H1 (cell line): Measurements from ENCODE around the gene TEX35. TPM values are rescaled to one million over a fixed set of nuclear protein-coding genes. Genes with fewer than 3 reads are reported as not detected.

Experiments
- CTCF ChIA-PET: fragments of 300-600 bp; sonication (Branson Sonifier 250); formaldehyde crosslinking; loops from one replicate; lab custom pipeline; 2021; ENCODE audit not compliant: partially characterized antibody; lab: Charles Lee
- POLR2A ChIA-PET: fragments of 300-600 bp; sonication (Branson Sonifier 250); formaldehyde crosslinking; loops from one replicate; lab custom pipeline; 2021; ENCODE audit warnings: inconsistent platforms; ENCODE audit not compliant: partially characterized antibody; lab: Charles Lee
- DNase-seq, 2 experiments: peaks; one replicate each; pipeline versions ENCODE4 v3.0.0 to v3.0.0-alpha.2; 2010 to 2022; ENCODE audit warnings: low spot score in 2 of 2, low read depth in 1 of 2, mixed read lengths in 1 of 2
- FAIRE-seq: peaks from 2 replicates; lab custom pipeline; 2011; peaks lifted over from hg19 to GRCh38; lab: Jason Lieb, UNC
- H2AFZ ChIP-seq: 2 replicates; pipeline ENCODE4 v1.8.1; 2012; ENCODE audit warnings: low read length, inconsistent platforms
- H2AK5ac ChIP-seq: 2 replicates; pipeline ENCODE4 v1.6.1; 2013; ENCODE audit warnings: low read depth, low read length
- H2BK120ac ChIP-seq: replicated peaks from 2 replicates; pipeline ENCODE3; 2013; ENCODE audit warnings: low read depth, low read length, inconsistent platforms
- H2BK12ac ChIP-seq: 2 replicates; pipeline ENCODE4 v1.6.1; 2013; ENCODE audit warnings: low read depth, low read length
- H2BK15ac ChIP-seq: 2 replicates; pipeline ENCODE4 v1.6.1; 2013; ENCODE audit warnings: low read length
- H2BK20ac ChIP-seq: 2 replicates; pipeline ENCODE4 v1.6.1; 2013; ENCODE audit warnings: low read length
- H2BK5ac ChIP-seq: 2 replicates; pipeline ENCODE4 v1.6.1; 2013; ENCODE audit warnings: low read depth, low read length
- H3K14ac ChIP-seq: 2 replicates; pipeline ENCODE4 v1.6.1; 2013; ENCODE audit warnings: inconsistent platforms; ENCODE audit not compliant: insufficient read length
- H3K18ac ChIP-seq: 2 replicates; pipeline ENCODE4 v1.6.1; 2013; ENCODE audit warnings: low read length; ENCODE audit errors: extremely low read depth
- H3K23ac ChIP-seq: 2 replicates; pipeline ENCODE4 v1.6.1; 2013; ENCODE audit warnings: inconsistent platforms; ENCODE audit not compliant: insufficient read length
- H3K23me2 ChIP-seq: 2 replicates; pipeline ENCODE4 v1.6.1; 2013; ENCODE audit warnings: low read depth, low read length
- H3K27ac ChIP-seq: 2 replicates; pipeline ENCODE4 v1.6.1; 2011; ENCODE audit warnings: low read depth, low read length, inconsistent platforms
- H3K27me3 ChIP-seq, 4 experiments: replicated peaks in 1 of 4; 1 replicate in 1 of 4; 2 replicates in 3 of 4; pipeline versions ENCODE4 v1.6.1 to v1.8.1; 2011 to 2013; ENCODE audit warnings: low read length in 3 of 4, mild to moderate bottlenecking in 3 of 4, inconsistent platforms in 2 of 4, mixed read lengths in 2 of 4, moderate library complexity in 1 of 4; ENCODE audit not compliant: control insufficient read depth in 3 of 4, insufficient read depth in 3 of 4; ENCODE audit errors: extremely low read depth in 1 of 4
- H3K36me3 ChIP-seq, 4 experiments: 2 replicates each; pipeline versions ENCODE4 v1.6.1 to v1.8.1; 2011 to 2013; ENCODE audit warnings: mild to moderate bottlenecking in 4 of 4, low read length in 3 of 4, moderate library complexity in 2 of 4, control low read depth in 1 of 4, inconsistent platforms in 1 of 4; ENCODE audit not compliant: insufficient read depth in 4 of 4, control insufficient read depth in 2 of 4
- H3K4ac ChIP-seq: replicated peaks from 2 replicates; pipeline ENCODE3; 2013; ENCODE audit warnings: low read length, low read depth, mixed read lengths, inconsistent platforms; ENCODE audit not compliant: insufficient read length
- H3K4me1 ChIP-seq, 4 experiments: replicated peaks in 1 of 4; 1 replicate in 1 of 4; 2 replicates in 3 of 4; pipeline versions ENCODE4 v1.6.1 to v1.8.1; 2011 to 2013; ENCODE audit warnings: low read length in 3 of 4, inconsistent platforms in 2 of 4, mixed read lengths in 1 of 4; ENCODE audit not compliant: insufficient read depth in 4 of 4, control insufficient read depth in 3 of 4
- H3K4me2 ChIP-seq, 2 experiments: 2 replicates each; pipeline versions ENCODE4 v1.6.1 to v1.8.1; 2011 to 2013; ENCODE audit warnings: low read depth in 2 of 2, low read length in 2 of 2, control low read depth in 1 of 2, inconsistent platforms in 1 of 2, mild to moderate bottlenecking in 1 of 2; ENCODE audit not compliant: insufficient read depth in 1 of 2
- H3K4me3 ChIP-seq, 4 experiments: fragments of 200-600, 300-600 bp in 1 of 4; sonication (generic), shearing (Covaris generic), sonication (Bioruptor Twin) in 1 of 4; 2 replicates each; pipeline versions ENCODE4 v1.5.1 to v1.8.1; 2011 to 2016; ENCODE audit warnings: low read length in 4 of 4, low read depth in 3 of 4, control low read depth in 2 of 4, inconsistent platforms in 2 of 4, mild to moderate bottlenecking in 2 of 4, mixed read lengths in 1 of 4, moderate library complexity in 1 of 4; ENCODE audit not compliant: insufficient read depth in 2 of 4; ENCODE audit errors: extremely low read depth in 1 of 4
- H3K56ac ChIP-seq: replicated peaks from 2 replicates; pipeline ENCODE3; 2013; ENCODE audit warnings: low read depth, mild to moderate bottlenecking, mixed read lengths, low read length, inconsistent platforms; ENCODE audit not compliant: insufficient read length
- H3K79me1 ChIP-seq: 2 replicates; pipeline ENCODE4 v1.6.1; 2013; ENCODE audit warnings: low read depth, low read length, control low read depth
- H3K79me2 ChIP-seq, 2 experiments: 2 replicates each; pipeline versions ENCODE4 v1.6.1 to v1.8.1; 2012 to 2013; ENCODE audit warnings: low read length in 2 of 2, mild to moderate bottlenecking in 2 of 2, inconsistent platforms in 1 of 2; ENCODE audit not compliant: insufficient read depth in 2 of 2, control insufficient read depth in 1 of 2
- H3K9ac ChIP-seq, 4 experiments: replicated peaks in 1 of 4; 1 replicate in 1 of 4; 2 replicates in 3 of 4; pipeline versions ENCODE4 v1.6.1 to v1.8.1; 2011 to 2013; ENCODE audit warnings: low read depth in 3 of 4, low read length in 3 of 4, control low read depth in 2 of 4, mild to moderate bottlenecking in 2 of 4, moderate library complexity in 2 of 4, inconsistent platforms in 1 of 4; ENCODE audit errors: extremely low read depth in 1 of 4
- H3K9me3 ChIP-seq, 2 experiments: 2 replicates each; pipeline versions ENCODE4 v1.6.1 to v1.8.1; 2012 to 2013; ENCODE audit warnings: mild to moderate bottlenecking in 2 of 2, moderate library complexity in 2 of 2, control low read depth in 1 of 2, inconsistent platforms in 1 of 2, low read depth in 1 of 2, low read length in 1 of 2, mixed read lengths in 1 of 2; ENCODE audit not compliant: insufficient read depth in 2 of 2
- H4K20me1 ChIP-seq, 2 experiments: replicated peaks in 1 of 2; 2 replicates each; pipeline versions ENCODE3 to v1.8.1; 2011 to 2013; ENCODE audit warnings: inconsistent platforms in 2 of 2, low read length in 2 of 2, mild to moderate bottlenecking in 1 of 2; ENCODE audit not compliant: insufficient read depth in 2 of 2, control insufficient read depth in 1 of 2
- H4K5ac ChIP-seq: 2 replicates; pipeline ENCODE4 v1.6.1; 2013; ENCODE audit warnings: low read length, low read depth, mixed read lengths, inconsistent platforms; ENCODE audit not compliant: insufficient read length
- H4K8ac ChIP-seq: 2 replicates; pipeline ENCODE4 v1.8.0; 2013; ENCODE audit warnings: mild to moderate bottlenecking, moderate library complexity, low read length, inconsistent platforms; ENCODE audit not compliant: insufficient read depth; ENCODE audit errors: extremely low read depth
- H4K91ac ChIP-seq: replicated peaks from 2 replicates; pipeline ENCODE3; 2013; ENCODE audit warnings: low read length, mixed read lengths, inconsistent platforms; ENCODE audit not compliant: insufficient read length
- ASH2L ChIP-seq: fragments of 200-600, 300-600 bp; sonication (generic); IDR thresholded peaks from one replicate; pipeline ENCODE4 v1.7.1; 2017; ENCODE audit warnings: low read length
- BRCA1 ChIP-seq: IDR thresholded peaks from 2 replicates; pipeline ENCODE4 v1.6.1; 2012; ENCODE audit warnings: low read depth, low read length, improper control_type of control experiment
- RAD21 ChIP-seq, 2 experiments: IDR thresholded peaks in 1 of 2; conservative IDR thresholded peaks in 1 of 2; 2 replicates each; pipeline ENCODE4 v1.6.1; 2011; ENCODE audit warnings: low read depth in 2 of 2, low read length in 2 of 2, improper control_type of control experiment in 1 of 2, inconsistent platforms in 1 of 2, mild to moderate bottlenecking in 1 of 2, moderate library complexity in 1 of 2
- RXRA ChIP-seq: IDR thresholded peaks from 2 replicates; pipeline ENCODE4 v1.6.1; 2011; ENCODE audit warnings: low read depth, mild to moderate bottlenecking, low read length, moderate library complexity; ENCODE audit not compliant: insufficient read depth
- TAF7 ChIP-seq: optimal IDR thresholded peaks from 2 replicates; pipeline ENCODE3; 2011; ENCODE audit warnings: low read depth, mild to moderate bottlenecking, inconsistent platforms, low read length, moderate library complexity, borderline replicate concordance
- WGBS, 2 experiments: shearing (Covaris generic) in 1 of 2; methylation state at CpG; one replicate each; pipeline versions ENCODE4 v1.1.6 to v1.1.7; 2013 to 2015; ENCODE audit warnings: low lambda C conversion rate in 2 of 2, mixed read lengths in 2 of 2, inconsistent platforms in 1 of 2, low coverage in 1 of 2, missing lambda C conversion rate in 1 of 2; ENCODE audit not compliant: insufficient replicate concordance in 2 of 2, insufficient coverage in 1 of 2, insufficient read length in 1 of 2; ENCODE audit errors: extremely low coverage in 1 of 2, missing lambda C conversion rate in 1 of 2; 5-methylcytosine and 5-hydroxymethylcytosine counted together
- polyA plus RNA-seq, 7 experiments: library from polyadenylated mRNA; depleted of rRNA in 3 of 7; stranded (reverse) in 5 of 7; unstranded in 2 of 7; fragments of >200 nt in 5 of 7; fragments of 200-250 nt in 2 of 7; gene quantifications; 1 replicate in 5 of 7; 2 replicates in 1 of 7; 4 replicates in 1 of 7; pipeline versions ENCODE4 v1.2.1 to v1.2.3, GENCODE V29; 2011 to 2013; ENCODE audit warnings: missing spikeins in 2 of 7, mixed read lengths in 2 of 7
- total RNA-seq: library from RNA; stranded (reverse); fragmentation: NEBNext Ultra II Directional; extraction: Animal tissue kit (Norgen Biotek cat#: 25700); gene quantifications from 2 replicates; pipeline ENCODE4 v1.2.1, GENCODE V29; 2021
- TF ChIP-seq, protein P1 (sequence below), 3 experiments: IDR thresholded peaks; 1 replicate in 2 of 3; 2 replicates in 1 of 3; pipeline versions ENCODE4 v1.5.1 to v1.6.1; 2011; ENCODE audit warnings: low read length in 3 of 3, mild to moderate bottlenecking in 3 of 3, inconsistent platforms in 2 of 3, low read depth in 1 of 3, moderate library complexity in 1 of 3; ENCODE audit not compliant: insufficient read depth in 1 of 3; ENCODE audit errors: control extremely low read depth in 1 of 3

The TEX35 gene
- total and polyA plus RNA-seq, 2 of the 8 experiments (the other 6 are each of a cell fraction or from before 2014, with no cell fraction given), result 0.03 TPM; not detected in 1

DNA sequence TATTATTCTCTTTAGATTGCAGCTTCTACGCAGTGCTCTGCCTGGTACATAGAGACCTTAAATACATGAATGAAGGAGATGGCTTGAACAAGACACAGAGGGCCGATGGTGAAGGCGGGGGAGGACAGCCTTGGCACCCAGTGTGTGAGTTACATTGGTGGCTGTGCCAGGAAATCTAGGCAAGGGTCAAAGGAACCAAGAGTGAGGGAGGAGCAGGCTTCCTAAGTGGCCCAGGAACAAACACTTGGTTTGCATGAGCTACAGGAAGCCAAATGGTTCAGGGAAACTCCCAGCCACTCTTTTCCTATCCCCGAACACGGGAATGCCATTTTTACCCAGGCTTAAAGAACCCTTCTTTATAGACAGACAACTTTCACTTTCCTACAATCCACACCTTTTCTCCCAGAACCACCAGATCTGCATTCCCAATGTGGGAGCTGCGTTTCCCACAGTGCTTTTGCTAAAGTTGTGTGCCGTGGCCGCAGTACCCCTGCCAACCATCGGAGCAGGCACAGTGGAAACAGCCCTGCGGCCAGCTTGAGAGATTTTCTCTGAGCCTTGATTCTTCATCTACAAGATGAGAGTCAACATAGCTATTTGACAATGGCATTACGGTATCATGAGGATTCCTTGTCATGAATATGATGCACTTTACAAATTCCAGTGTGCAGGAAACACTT lies 12.7 kb upstream of the TEX35 start:
- H3K27ac ChIP-seq, result no peak overlapping the region
- H3K4ac ChIP-seq, result no peak overlapping the region
- H3K4me1 ChIP-seq, result no peaks in the 10 kb centered on the region; a peak in 1 of 7 replicates
- H3K4me3 ChIP-seq, result no peak overlapping the region
- H4K20me1 ChIP-seq, result no peaks in the 10 kb centered on the region
- peak overlapping the region; percentile 65; the same call in 1 of the 2 replicates for H2AFZ ChIP-seq
- POLR2A ChIA-PET, result interaction anchor here (1.0 to 1.3 kb wide), 2 partner anchors 12 to 180 kb away, joined by 3 read pairs; no protein-coding TSS in a partner anchor
- H3K4me2 ChIP-seq, result no peak overlapping the region
- H2BK120ac ChIP-seq, result no peak overlapping the region
- CTCF ChIA-PET, result interaction anchor here (0.6 to 13.1 kb wide), 59 partner anchors 9 to 782 kb away, joined by 3 to 238 read pairs (median 5); partner anchors contain the start of gene TEX35
- 83% methylated on average over 11 of the region's 11 CpGs; no CpG with 5 or more reads in 1 of the 2 experiments for WGBS, 2 experiments
- H3K18ac ChIP-seq, result no peak overlapping the region
- FAIRE-seq (no peak), DNase-seq (no peak)
- H2BK20ac ChIP-seq, result no peak overlapping the region
- H3K9me3 ChIP-seq, result no peaks in the 10 kb centered on the region
- H3K9ac ChIP-seq, result no peak overlapping the region
- no peaks in the 10 kb centered on the region for H3K79me2 ChIP-seq
- H4K91ac ChIP-seq, result no peak overlapping the region
- no peak overlapping the region for H3K23ac ChIP-seq
- 0 out of 2 replicates have a peak overlapping the region, but pooled peaks have one; percentile 65 for H2BK15ac ChIP-seq
- H2BK5ac ChIP-seq, result no peak overlapping the region
- no peak overlapping the region for H4K5ac ChIP-seq
- H2BK12ac ChIP-seq, result peak overlapping the region; percentile 76; the same call in 1 of the 2 replicates
- H4K8ac ChIP-seq, result no peak overlapping the region
- H3K36me3 ChIP-seq, result no peaks in the 10 kb centered on the region
- H3K27me3 ChIP-seq, result no peaks in the 10 kb centered on the region
- no peak overlapping the region for H2AK5ac ChIP-seq
- TF ChIP-seq RXRA, result no peak
- TF ChIP-seq, protein P1, sequence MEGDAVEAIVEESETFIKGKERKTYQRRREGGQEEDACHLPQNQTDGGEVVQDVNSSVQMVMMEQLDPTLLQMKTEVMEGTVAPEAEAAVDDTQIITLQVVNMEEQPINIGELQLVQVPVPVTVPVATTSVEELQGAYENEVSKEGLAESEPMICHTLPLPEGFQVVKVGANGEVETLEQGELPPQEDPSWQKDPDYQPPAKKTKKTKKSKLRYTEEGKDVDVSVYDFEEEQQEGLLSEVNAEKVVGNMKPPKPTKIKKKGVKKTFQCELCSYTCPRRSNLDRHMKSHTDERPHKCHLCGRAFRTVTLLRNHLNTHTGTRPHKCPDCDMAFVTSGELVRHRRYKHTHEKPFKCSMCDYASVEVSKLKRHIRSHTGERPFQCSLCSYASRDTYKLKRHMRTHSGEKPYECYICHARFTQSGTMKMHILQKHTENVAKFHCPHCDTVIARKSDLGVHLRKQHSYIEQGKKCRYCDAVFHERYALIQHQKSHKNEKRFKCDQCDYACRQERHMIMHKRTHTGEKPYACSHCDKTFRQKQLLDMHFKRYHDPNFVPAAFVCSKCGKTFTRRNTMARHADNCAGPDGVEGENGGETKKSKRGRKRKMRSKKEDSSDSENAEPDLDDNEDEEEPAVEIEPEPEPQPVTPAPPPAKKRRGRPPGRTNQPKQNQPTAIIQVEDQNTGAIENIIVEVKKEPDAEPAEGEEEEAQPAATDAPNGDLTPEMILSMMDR (IDR thresholded peaks at IDR 0.05; ENCODE audit: control extremely low read depth in 1 of 3, insufficient read depth in 1 of 3, low read depth in 1 of 3, low read length in 3 of 3), result peak; percentile 37 to 70 (median 54)
- TF ChIP-seq BRCA1, result no peak
- peak in 1 of 2 experiments; percentile 19; a peak in 1 of 4 replicates for TF ChIP-seq RAD21 (IDR thresholded peaks at IDR 0.05 in 1 of 2, conservative IDR thresholded peaks at IDR 0.05 in 1 of 2; ENCODE audit: low read depth in 2 of 2, low read length in 2 of 2)
- peak; percentile 4 for TF ChIP-seq ASH2L
- no peak for TF ChIP-seq TAF7
- no peak overlapping the region for H3K14ac ChIP-seq
- H3K56ac ChIP-seq, result no peak overlapping the region
- H3K23me2 ChIP-seq, result no peaks in the 10 kb centered on the region; the same call in none of the 2 replicates
- H3K79me1 ChIP-seq, result no peaks in the 10 kb centered on the region
